Astrocyte (in vitro differentiated cells and primary cell): Measurements from ENCODE around the gene CEP128.

Experiments used
- EZH2 ChIP-seq: IDR thresholded peaks from 2 replicates; pipeline ENCODE4 v1.6.1; 2012; ENCODE audit warnings: mild to moderate bottlenecking, low read length, inconsistent platforms; ENCODE audit not compliant: insufficient read depth
- TF ChIP-seq, protein P1 (sequence below): IDR thresholded peaks from 2 replicates; pipeline ENCODE4 v1.5.1; 2011; ENCODE audit warnings: low read depth, mild to moderate bottlenecking, inconsistent platforms, low read length, moderate library complexity; ENCODE audit not compliant: insufficient read depth

DNA sequence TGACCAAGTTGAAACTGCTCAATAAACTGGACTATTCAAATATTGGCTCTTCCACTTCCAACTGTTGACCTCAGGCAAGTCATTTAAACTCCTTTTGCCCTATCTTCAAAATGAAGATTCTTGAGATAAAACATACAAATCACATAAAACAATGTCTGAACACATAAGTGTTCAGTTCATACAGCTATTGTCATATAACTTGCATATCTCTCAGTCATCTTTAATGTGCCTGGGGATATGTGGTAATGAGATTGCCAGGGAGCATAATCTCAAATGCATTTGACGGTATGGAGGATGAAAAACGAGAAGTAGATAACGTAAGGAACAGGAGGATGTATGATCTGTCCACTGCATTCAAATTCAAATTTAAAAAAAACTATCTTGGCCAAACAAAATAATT, 493.3 kb downstream of the CEP128 start:
- TF ChIP-seq, protein P1, sequence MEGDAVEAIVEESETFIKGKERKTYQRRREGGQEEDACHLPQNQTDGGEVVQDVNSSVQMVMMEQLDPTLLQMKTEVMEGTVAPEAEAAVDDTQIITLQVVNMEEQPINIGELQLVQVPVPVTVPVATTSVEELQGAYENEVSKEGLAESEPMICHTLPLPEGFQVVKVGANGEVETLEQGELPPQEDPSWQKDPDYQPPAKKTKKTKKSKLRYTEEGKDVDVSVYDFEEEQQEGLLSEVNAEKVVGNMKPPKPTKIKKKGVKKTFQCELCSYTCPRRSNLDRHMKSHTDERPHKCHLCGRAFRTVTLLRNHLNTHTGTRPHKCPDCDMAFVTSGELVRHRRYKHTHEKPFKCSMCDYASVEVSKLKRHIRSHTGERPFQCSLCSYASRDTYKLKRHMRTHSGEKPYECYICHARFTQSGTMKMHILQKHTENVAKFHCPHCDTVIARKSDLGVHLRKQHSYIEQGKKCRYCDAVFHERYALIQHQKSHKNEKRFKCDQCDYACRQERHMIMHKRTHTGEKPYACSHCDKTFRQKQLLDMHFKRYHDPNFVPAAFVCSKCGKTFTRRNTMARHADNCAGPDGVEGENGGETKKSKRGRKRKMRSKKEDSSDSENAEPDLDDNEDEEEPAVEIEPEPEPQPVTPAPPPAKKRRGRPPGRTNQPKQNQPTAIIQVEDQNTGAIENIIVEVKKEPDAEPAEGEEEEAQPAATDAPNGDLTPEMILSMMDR, result no peak
- TF ChIP-seq EZH2, result no peak
